HG03432 (cell line): ENCODE results near the gene APOA1.
A peak's percentile ranks its signal among the peaks of the same experiment; 100 is the strongest.
"Not testable (repeated sequence)": the region's sequence is repeated elsewhere in the genome, so short reads cannot be mapped to it uniquely, and the experiment has no call there.

Experiments
- ATAC-seq: cut with Tn5 transposase; IDR thresholded peaks from one replicate; pipeline ENCODE4 v1.9.1; 2021; ENCODE audit warnings: mild to moderate bottlenecking, moderate library complexity; ENCODE audit not compliant: unreplicated experiment

Gene APOA1

DNA sequence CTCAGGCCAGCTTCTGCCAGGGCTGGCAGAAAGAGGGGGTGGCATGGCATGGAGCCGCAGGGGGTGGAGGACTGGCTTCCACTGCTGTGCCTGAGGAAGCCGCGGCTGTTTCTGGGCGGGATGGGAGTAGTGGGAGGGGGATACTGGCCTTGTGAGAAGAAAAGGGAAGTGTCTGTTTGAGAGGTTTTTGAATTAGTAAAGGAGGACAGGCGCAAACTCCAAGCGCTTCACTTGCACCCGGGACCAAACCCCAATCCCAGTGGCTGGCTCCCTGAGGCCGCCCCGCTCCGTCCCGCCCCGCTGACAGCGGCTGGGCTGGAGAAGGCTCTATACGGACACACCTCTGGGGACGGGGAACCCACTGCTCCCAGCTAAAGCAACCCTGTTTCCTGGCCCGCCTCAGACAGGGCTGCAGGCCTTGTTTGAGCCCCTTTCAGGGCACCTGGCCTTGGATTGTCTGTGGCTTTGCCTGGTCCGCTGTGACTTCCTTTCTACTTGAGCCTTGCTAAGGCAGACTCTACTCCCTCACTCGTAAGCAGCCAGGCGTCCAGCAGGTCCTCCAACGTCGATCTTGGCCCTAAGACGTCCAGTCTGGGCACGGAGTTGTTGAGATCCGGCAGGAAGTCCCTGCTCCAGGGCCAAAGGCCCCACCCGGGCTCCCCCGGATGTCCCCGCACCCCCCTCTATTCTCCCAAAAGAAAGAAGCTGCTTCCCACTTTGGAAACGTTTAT, 2.2 kb downstream of the APOA1 start:
- peak; percentile 21 for ATAC-seq

DNA sequence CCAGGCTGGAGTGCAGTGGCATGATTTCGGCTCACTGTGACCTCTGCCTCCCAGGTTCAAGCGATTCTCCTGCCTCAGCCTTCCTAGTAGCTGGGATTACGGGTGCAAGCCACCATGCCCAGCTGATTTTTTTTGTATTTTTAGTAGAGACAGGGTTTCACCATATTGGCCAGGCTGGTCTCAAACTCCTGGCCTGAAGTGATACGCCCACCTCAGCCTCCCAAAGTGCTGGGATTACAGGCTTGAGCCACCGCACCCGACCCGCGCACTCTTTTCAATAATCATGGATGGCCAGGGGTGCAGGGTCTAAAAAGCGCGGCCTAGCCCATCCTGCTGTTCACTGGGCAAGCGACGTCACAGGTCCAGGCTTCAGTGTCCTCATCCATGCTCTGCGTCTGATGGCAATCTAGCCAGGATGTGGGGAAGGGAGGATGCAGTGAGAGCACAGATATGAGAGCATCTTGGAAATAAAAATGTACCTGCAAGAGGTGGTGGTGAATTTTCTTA, 2.8 kb downstream of the APOA1 start:
- ATAC-seq: not testable (repeated sequence)

DNA sequence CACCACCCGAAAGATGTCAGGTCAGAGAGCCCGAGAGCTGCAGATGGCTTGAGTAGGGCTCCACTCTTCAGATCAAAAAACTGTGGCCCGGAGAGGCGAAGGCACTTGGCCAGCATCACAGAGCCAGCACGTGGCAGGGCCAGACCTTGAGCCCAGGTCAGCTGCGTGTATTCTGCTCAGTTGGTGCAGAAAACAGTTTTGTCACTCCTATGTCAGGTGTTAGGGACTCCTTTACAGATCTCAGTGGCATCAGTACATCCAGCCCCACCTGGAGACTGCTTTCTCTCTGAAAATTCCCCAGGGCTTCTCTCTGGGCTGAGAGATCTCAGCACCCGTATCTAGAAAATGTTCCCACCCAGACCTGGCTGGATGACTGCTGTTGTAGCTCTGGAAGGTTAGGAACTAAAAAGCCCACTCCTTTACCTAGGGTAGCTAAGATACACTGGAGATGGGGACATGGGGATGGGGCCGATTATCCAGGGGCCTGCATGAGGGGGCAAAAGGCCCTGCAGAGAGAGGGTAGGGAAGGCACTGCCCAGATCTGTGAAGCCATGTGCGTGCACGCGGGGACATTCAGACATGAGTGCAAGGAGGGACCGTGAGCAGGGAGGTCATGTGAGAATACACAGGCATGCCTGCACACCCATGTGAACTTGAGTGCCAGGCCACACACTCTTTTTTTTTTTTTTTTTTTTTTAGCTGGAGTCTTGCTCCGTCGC, 3.4 kb downstream of the APOA1 start:
- ATAC-seq: no peak

DNA sequence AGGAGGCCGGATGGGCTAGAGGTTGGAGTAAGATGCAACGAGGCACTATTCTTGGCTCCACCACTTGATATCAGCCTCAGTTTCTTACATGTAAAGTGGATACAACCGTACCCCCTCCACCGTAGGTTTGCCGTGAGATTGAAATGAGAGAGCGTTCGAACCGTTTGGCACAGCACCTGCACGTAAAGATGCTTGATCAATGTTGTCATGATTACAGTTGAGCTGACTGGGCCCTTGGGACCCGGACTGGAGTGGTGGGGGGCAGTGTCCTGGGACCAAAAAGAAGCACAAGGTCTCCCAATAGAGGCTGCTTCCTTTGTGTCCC, 4.0 kb downstream of the APOA1 start:
- no peak for ATAC-seq

DNA sequence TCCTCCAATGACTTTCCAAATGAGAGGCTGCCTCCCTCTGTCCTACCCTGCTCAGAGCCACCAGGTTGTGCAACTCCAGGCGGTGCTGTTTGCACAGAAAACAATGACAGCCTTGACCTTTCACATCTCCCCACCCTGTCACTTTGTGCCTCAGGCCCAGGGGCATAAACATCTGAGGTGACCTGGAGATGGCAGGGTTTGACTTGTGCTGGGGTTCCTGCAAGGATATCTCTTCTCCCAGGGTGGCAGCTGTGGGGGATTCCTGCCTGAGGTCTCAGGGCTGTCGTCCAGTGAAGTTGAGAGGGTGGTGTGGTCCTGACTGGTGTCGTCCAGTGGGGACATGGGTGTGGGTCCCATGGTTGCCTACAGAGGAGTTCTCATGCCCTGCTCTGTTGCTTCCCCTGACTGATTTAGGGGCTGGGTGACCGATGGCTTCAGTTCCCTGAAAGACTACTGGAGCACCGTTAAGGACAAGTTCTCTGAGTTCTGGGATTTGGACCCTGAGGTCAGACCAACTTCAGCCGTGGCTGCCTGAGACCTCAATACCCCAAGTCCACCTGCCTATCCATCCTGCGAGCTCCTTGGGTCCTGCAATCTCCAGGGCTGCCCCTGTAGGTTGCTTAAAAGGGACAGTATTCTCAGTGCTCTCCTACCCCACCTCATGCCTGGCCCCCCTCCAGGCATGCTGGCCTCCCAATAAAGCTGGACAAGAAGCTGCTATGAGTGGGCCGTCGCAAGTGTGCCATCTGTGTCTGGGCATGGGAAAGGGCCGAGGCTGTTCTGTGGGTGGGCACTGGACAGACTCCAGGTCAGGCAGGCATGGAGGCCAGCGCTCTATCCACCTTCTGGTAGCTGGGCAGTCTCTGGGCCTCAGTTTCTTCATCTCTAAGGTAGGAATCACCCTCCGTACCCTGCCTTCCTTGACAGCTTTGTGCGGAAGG, 4.8 kb downstream of the APOA1 start:
- no peak for ATAC-seq

DNA sequence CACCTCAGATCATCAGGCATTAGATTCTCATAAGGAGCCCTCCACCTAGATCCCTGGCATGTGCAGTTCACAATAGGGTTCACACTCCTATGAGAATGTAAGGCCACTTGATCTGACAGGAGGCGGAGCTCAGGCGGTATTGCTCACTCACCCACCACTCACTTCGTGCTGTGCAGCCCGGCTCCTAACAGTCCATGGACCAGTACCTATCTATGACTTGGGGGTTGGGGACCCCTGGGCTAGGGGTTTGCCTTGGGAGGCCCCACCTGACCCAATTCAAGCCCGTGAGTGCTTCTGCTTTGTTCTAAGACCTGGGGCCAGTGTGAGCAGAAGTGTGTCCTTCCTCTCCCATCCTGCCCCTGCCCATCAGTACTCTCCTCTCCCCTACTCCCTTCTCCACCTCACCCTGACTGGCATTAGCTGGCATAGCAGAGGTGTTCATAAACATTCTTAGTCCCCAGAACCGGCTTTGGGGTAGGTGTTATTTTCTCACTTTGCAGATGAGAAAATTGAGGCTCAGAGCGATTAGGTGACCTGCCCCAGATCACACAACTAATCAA, 5.6 kb downstream of the APOA1 start:
- ATAC-seq: no peak

DNA sequence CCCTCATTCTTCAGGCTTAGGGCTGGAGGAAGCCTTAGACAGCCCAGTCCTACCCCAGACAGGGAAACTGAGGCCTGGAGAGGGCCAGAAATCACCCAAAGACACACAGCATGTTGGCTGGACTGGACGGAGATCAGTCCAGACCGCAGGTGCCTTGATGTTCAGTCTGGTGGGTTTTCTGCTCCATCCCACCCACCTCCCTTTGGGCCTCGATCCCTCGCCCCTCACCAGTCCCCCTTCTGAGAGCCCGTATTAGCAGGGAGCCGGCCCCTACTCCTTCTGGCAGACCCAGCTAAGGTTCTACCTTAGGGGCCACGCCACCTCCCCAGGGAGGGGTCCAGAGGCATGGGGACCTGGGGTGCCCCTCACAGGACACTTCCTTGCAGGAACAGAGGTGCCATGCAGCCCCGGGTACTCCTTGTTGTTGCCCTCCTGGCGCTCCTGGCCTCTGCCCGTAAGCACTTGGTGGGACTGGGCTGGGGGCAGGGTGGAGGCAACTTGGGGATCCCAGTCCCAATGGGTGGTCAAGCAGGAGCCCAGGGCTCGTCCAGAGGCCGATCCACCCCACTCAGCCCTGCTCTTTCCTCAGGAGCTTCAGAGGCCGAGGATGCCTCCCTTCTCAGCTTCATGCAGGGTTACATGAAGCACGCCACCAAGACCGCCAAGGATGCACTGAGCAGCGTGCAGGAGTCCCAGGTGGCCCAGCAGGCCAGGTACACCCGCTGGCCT, 7.1 kb downstream of the APOA1 start:
- no peak for ATAC-seq

DNA sequence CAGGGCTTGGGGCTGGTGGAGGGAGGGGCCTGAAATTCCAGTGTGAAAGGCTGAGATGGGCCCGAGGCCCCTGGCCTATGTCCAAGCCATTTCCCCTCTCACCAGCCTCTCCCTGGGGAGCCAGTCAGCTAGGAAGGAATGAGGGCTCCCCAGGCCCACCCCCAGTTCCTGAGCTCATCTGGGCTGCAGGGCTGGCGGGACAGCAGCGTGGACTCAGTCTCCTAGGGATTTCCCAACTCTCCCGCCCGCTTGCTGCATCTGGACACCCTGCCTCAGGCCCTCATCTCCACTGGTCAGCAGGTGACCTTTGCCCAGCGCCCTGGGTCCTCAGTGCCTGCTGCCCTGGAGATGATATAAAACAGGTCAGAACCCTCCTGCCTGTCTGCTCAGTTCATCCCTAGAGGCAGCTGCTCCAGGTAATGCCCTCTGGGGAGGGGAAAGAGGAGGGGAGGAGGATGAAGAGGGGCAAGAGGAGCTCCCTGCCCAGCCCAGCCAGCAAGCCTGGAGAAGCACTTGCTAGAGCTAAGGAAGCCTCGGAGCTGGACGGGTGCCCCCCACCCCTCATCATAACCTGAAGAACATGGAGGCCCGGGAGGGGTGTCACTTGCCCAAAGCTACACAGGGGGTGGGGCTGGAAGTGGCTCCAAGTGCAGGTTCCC, 7.8 kb downstream of the APOA1 start, which contains the start of gene APOC3:
Gene APOC3, plus strand, starts transcription at position 383 of the 659 bp plus-strand sequence. CDS start 676 bp downstream, outside the sequence.
- ATAC-seq: no peak

DNA sequence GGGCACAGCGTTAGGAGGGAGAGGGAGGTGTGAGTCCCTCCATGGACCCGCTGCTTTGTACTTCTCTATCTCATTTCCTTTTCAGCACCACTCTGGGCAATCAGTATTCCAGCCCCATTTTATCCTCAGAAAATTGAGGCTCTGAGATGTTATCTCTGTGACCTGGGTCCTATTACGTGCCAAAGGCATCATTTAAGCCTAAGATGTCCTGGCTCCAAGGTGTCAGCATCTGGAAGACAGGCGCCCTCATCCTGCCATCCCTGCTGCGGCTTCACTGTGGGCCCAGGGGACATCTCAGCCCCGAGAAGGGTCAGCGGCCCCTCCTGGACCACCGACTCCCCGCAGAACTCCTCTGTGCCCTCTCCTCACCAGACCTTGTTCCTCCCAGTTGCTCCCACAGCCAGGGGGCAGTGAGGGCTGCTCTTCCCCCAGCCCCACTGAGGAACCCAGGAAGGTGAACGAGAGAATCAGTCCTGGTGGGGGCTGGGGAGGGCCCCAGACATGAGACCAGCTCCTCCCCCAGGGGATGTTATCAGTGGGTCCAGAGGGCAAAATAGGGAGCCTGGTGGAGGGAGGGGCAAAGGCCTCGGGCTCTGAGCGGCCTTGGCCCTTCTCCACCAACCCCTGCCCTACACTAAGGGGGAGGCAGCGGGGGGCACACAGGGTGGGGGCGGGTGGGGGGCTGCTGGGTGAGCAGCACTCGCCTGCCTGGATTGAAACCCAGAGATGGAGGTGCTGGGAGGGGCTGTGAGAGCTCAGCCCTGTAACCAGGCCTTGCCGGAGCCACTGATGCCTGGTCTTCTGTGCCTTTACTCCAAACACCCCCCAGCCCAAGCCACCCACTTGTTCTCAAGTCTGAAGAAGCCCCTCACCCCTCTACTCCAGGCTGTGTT, 8.5 kb downstream of the APOA1 start:
- ATAC-seq: no peak

DNA sequence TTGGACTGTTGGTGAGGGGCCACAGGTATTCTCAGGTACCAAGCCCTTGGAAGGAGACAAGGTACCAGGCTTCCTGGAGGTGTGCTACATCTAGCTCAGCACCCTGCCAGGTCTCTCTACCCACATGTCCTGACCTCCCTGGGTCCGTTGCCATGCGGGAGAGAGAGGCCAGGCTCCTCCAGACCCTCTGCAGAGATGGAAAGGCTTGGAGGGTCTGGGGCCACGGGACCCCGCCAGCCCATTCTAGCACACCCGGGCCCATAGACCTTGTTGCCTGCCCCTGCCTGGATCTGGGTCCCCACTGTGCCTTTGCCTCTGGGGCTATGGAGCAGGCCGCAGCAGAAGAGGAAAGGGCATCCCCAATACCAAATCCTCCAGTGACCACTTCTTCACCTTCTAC, 10.0 kb downstream of the APOA1 start:
- ATAC-seq: no peak

DNA sequence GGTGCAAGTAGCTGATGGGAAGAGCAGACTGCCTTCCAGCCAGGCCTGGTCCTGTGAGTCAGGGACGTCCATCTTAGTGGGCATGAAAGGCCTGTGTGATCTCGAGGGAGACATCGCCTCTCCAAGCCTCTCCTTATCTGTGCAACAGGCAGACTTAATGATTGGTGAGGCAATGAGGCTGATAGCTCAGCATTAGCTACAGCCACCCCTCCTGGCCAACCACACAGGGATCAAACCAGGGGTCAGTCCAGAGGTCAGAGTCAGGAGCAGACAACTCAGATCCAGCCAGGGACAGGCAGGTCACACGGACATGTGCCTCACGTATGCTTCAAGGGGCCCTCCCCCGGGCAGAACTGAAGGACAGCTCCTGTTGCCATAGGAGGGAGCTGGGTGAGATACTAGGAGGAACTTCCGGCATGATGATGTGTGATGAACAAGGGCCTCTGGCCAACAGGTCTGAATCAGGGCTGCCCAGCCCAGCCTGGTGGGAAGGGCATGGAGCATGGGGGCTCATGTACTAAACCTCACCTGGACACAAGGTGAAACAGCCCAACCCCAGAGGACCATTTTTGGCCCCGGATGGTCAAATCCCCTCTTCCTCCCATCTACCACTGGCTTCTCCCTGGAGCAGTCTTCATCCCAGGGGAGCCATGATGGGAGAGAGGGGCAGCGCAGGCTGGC, 10.5 kb downstream of the APOA1 start:
- no peak for ATAC-seq

DNA sequence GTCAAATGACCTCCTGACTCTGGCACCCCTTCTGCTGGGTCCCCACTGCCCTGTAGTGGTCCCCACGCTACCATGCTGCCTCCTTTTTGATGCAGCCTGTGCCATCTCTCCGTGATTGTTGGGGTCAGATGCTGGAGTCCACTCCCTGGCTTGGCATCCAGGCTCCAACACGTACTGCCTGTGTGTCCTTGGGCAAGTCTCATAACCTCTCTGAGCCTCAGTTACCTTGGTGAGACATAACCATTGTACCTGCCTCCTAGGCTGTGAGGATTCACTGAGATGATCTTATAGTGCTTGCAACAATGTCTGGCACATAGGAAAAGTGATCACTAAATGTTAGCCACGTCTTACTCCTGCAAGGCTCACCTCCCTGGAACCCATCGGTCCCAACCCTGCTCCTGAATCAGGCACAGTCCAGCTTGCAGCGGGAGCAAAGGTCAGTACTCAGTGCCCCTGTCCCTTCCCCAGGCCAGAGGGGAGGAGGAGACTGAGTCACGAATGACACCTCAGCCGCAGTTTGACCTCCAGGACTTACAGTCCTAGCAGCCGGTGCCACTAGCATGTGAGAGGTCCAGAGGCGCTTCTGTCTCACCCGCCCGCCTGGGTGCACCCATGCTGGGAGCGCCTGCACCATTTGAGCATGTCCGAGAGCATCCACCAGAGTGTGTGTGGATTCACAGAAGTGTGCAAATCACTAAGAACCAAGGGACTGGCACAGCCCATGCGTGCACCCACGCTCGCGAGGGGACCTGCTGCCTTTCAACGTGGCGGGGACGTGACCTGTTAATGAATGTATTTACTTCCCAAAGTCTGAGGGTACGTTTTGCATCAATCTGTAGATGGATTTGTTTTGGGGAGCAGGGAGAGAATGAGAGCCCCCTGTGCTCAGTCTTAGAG, 11.3 kb downstream of the APOA1 start:
- no peak for ATAC-seq

DNA sequence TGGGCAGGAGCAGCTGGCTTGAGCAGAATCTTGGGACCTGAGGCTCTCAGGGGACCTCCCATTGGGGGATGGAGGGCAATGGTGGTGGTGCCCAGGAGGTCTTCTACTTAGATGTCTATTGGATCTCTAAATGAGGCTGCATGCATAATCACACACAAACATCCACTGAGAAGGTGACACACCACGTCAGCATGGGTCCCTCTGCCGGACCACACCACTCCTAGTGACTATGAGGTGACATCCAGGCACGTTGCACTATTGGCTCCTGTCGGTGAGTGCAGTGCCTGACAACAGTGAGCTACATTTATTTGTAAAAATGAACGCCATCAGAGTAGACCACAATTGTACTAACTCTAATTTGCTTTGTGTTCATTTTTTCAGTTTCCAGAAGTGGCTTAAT, 12.0 kb downstream of the APOA1 start:
- no peak for ATAC-seq

DNA sequence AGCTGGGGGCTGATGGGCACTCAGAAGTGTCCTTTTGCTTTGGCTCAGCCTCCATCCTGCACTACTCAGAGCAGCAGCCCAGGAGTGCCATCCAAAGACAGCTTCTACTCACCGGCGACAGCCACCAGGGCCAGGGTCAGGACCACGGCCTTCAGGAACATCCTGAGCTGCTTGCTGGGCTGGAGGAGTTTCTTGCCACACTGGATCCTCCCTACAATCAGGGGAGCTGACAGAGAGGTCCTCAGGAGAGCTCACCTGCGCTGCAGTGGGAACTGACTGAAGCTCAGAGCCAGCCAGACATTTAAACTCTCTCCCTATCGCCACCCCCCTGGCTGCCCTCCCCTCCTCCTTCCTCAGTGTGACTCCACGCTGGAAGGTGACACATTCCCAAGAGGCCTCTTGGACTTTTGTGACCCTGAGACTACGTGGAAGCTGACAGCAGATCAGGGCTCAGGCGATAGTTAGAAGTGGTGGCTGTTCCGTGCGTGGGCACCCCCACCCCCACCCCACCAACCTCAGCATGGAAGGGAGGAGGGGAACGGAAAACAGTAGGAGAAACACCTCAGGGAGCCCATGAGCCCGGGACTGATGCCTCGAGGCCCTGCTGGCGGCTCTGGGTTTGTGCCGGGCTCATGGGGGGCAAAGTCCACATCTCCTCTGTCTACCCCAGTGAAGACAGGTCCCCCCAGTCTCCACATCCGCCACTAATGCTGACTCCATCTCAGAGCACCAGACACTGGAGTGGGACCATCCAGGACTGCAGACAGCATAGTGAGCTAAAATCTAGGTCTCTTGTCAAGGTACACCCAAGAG, 14.2 kb downstream of the APOA1 start, which contains the start of gene APOA4:
Gene APOA4, minus strand, starts transcription at position 274 of the 813 bp plus-strand sequence. Its CDS starts 113 bp downstream, at position 161.
- no peak for ATAC-seq

DNA sequence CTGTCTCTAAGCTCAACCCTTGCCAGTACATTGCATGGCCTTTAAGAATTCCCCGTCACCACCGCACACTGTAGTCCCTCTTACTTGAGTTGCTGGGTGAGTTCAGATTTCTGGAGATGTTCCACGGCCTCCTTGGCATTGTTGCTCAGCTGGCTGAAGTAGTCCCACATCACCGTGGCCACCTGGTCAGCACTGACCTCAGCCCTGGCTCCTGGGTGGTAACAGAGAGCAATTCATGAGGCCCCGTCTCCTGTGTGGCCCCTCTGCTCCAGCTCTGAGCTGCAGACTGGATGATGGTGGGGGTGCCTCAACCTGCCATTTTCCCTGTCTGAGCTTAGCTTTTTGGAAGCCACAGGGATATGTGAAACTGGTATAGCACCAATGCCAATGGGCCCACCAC, 14.8 kb downstream of the APOA1 start:
- ATAC-seq: no peak
